Urothelium cell line (cell line): Measurements from ENCODE around the gene TEAD4.
A peak's percentile ranks its signal among the peaks of the same experiment; 100 is the strongest.
"Not testable (repeated sequence)": the region's sequence is repeated elsewhere in the genome, so short reads cannot be mapped to it uniquely, and the experiment has no call there.

ENCODE experiments used
- DNase-seq: peaks from one replicate; pipeline ENCODE4 v3.0.0; 2011; ENCODE audit warnings: low spot score, mixed read lengths
- FAIRE-seq: peaks from 2 replicates; lab custom pipeline; 2011; peaks lifted over from hg19 to GRCh38; lab: Jason Lieb, UNC

The TEAD4 gene

DNA sequence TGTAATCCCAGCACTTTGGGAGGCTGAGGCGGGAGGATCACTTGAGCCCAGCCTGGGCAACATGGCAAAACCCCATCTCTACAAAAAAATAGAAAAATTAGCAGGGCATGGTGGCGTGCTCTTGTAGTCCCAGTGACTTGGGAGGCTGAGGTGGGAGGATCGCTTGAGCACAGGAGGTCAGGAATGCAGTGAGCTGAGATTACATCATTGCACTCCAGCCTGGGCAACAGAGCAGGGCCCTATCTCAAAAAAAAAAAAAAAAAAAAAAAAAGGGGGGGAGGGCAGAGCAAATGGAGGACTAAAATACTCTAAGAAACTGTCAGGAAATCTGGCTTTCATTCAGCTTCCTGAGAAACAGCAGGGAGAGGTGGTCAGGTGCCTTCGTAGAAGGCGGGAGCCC, 86.3 kb downstream of the TEAD4 start:
- no peak for FAIRE-seq
- no peak for DNase-seq

DNA sequence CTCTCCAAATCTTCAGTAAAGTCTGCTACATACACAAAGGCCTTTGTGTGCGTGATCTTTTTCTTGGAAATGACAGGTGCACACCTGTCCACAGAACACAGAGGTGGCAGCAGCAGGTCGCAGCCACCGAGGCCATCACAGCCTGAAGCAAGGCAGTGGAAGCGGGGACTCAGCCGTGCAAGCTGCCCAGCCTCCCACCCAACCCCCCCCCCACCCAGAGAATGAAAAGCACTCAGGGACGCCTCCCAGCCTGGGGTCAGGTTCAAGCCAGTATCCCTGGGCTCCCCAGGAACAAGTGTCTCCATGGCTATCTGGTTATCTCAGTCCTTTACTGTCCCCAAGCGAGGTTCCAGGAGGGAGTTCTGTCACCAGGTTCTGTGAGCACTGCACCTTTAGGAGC, 86.8 kb downstream of the TEAD4 start:
- no peak for DNase-seq
- FAIRE-seq: no peak

- FAIRE-seq (peak; percentile 87), DNase-seq (no peak)
Measured at GRCh38 chr12:3046441-3047200, 87.4 kb downstream of the TEAD4 start.

- FAIRE-seq (peak; percentile 53), DNase-seq (no peak)
Measured at GRCh38 chr12:3047961-3048360, 88.8 kb downstream of the TEAD4 start.

DNA sequence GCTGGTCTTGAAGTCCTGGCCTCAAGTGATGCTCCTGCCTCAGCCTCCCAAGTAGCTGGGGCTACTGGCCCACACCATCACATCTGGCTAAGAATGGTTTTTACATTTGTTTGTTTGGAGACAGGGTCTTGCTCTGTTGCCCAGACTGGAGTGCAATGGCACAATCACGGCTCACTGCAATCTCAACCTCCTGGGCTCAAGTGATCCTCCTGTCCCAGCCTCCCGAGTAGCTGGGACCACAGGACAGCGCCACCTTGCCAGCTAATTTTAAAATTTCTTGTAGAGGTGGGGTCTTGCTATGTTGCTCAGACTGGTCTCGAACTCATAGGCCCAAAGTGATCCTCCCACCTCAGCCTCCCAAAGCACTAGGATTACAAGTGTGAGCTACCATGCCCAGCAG, 89.3 kb downstream of the TEAD4 start:
- FAIRE-seq: peak; percentile 91
- DNase-seq: no peak

DNA sequence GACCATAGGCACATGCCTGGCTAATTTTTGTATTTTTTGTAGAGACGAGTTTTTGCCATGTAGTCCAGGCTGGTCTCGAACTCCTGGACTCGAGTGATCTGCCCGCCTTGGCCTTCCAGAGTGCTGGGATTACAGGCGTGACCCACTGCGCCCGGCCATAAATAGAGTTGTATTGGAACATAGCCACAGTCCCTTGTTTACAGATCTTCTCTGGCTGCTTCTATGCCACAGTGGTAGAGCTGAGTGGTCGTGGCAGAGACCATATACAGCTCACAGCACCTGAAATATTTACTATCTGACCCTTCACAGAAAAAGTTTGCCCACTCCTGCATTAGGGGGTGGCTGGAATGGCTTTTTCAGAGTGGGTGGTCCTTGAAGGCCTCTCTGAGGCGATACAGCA, 90.0 kb downstream of the TEAD4 start:
- no peak for DNase-seq
- FAIRE-seq: no peak

DNA sequence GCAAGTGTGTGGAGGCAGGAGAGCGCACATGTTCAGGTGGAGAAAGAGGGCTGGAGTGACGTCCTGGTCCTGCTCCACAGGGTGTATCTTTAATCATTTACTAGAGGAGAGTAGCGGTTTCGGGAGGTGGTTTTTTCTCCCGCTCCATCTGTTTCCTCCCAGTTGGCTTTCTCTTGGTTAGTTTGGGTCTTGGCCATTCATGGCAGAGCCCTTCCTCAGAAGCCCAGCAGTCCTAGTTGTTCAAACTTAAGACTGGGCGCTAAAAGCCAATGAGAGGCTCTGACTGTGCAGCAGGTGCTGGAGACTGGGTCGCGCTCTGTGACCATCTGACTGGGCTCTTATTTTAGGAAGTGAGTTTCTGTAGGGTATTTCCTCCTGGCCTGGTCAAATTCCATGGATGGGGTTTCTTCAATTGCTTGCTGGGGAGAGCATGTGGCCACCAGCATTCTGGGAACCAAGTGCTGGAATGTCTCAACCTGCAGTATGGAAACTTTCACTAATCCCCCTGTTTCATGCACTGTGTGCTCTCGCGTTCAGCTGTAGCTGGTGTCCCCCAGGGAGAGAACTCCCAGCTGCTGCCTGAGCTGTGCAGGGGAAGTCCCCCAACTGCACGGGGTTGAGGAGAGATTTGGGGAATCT, 90.5 kb downstream of the TEAD4 start:
- DNase-seq (no peak), FAIRE-seq (no peak)

DNA sequence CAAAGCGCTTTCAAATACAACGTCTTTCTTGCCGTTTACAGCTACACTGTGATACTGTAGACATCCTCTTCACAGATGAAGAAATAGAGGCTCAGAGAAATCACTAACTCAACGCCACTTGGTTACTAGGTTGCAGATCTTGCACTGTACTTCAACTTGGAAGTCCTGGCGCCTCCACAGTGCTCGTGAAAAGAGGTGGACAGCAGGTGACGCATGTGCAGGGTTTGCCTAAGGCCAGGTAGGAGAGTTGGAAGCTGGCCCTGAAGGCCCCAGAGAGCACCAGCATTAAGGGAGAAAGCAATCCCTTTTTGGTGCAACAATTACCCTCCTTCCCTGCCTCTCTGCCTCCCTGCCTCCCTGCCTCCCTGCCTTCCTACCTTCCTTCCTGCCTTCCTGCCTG, 95.2 kb downstream of the TEAD4 start:
- FAIRE-seq: no peak
- DNase-seq: no peak

DNA sequence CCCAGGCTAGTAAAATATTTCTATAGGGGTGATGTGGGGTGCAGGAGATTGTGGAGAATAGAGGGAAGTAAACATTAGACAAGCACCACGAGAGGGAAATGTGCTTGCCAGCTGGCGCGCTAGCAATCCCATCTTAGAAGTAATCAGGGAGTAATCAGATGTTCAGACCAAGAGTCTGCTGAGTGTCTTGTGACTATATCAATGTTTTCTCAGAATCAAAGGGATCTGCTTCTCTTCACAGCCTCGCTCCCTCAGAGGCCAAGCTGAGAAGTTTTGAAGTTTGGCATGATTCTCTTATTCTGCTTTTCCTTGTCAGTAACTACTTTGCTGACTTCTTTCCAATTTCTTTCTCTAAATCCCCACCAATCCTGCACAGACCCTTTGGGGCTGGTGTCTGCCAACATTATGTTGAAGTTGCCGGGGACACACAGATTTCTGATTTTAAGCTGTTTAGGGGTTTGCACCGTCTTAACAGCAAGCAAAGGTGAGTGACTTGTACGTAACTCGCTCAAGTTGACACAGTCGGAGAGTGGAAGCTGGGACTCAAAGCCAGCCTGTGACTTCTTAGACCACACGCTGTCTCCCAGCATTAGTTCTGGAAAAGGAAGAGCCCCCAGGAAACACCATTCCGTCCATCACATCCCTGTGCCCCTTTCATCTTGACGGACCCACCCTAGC, 96.0 kb downstream of the TEAD4 start:
- FAIRE-seq: no peak
- DNase-seq: no peak

DNA sequence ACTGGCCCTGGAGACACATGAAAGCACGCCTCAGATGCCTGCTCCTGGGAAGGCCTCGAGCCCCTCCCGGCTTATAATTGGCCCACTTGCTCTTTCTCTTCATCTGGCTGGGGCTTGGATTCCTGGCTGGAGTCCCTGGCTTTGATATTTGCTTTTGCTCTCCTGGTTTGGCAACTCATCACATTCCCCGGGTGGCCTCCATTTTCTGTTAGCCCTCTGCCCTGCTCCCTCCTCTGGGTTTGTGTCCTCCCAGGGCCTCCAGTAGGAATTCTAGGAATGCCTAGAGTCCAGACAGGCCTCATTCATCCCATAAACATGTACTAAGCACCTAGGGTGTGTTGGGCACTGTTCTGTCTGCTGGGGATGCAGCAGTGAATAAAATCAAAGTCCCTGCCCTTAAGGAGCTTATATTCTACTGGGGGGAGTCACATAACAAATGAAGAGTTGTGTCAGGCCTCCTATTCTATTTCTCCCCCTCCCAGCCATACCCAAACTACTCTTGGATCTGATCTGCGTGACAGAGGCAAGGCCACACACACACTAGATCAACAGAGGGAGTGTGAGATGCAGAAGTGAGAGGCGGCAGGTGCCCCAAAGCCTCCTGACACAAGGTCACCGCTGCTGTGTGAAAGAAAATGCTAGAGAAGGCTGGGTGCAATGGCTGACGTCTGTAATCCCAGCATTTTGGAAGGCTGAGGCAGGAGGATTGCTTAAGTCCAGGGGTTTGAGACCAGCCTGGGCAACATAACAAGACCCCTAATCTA, 96.7 kb downstream of the TEAD4 start:
- DNase-seq (no peak), FAIRE-seq (no peak)

- DNase-seq (no peak), FAIRE-seq (peak; percentile 89)
Measured at GRCh38 chr12:3061059-3061458, 101.9 kb downstream of the TEAD4 start.

- no peak for FAIRE-seq
- DNase-seq: no peak
Measured at GRCh38 chr12:3061501-3062215, 102.5 kb downstream of the TEAD4 start.

DNA sequence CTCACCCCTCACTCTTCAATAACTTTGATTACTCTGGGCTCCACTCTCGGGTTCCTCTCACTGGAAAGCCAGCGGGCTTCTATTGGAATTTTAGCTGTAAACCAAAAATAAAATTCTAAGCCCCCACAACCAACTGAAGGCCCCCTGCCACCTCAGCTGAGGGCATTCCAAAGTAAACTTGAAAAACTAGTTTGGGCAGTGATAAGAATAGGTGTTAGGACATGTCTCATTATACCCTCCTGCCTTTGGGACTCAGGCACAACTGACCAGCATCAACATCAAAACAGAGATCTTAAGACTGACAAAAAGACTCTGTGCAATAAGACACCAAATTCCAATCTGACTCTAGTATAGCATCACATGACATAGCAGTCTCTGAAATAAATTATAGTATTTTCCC, 106.1 kb downstream of the TEAD4 start:
- DNase-seq (no peak), FAIRE-seq (no peak)

DNA sequence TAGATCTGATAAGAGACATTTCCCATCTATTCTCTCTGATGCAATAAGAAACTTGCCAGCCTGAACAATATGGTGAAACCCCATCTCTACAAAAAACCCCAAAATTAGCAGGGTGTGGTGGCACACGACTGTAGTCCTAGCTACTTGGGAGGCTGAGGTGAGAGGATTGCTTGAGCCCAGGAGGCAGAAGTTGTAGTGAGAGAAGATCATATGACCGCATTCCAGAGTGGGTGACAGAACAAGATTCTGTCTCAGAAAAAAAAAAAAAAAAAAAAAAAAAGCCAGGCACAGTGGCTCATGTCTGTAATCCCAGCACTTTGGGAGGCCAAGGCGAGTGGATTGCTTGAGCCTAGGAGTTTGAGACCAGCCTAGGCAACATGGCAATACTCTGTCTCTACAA, 106.6 kb downstream of the TEAD4 start:
- not testable (repeated sequence) for FAIRE-seq, DNase-seq

DNA sequence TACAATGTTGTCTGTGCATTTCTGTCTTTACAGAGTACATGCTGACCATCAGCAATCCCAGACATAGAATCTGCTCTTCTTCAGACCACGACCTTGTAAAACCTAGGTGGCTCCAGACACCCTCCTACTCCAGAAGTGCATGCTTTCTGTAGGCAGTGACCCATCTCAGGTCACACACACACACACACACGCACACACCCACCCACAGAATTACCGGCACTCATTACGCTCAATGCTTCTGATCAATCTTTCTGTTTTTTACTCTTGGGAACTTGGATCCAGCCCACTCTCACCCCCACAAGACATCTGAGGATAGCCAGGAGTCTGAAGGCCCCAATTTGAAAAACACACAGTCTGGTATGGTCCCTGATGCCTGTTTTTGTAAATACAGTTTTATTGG, 110.5 kb downstream of the TEAD4 start:
- FAIRE-seq (no peak), DNase-seq (no peak)

DNA sequence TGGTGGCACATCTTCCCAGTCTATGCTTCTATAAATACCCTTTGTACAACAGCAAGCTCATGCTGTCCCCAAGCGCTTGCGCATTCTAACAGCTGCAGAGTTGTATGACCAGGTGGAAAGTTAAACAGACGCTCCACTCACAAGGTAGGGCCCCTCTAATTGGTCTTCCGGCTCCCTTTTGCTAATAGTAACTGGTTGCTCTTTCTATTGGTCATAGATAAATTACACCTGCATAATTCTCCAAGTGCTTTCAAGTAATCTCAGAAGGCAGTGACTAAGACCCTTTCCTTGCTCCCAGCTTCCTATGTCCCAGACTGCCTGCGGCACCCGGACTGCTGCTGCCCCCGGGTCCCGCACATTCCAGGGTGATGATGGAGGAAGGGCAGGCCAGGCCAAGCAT, 111.9 kb downstream of the TEAD4 start:
- FAIRE-seq (no peak), DNase-seq (no peak)

DNA sequence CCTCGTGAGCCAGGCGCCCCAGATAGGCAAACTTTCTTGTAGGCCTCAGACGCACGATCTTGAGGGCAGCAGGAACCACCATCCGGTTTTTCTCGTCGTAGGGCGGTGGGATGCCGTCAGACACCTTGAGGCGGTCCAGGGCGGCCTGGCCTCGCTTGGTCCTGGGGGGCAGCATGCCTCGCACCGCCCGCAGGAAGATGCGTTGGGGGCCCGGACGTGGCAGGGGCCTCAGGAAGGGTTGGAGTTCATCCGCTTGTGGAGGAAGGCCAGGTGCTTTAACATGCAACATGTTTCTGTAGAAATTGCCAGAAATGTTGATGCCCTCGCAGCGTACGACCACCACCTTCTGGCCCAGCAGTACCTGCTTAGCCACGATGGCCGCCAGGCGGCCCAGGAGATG, 112.5 kb downstream of the TEAD4 start:
- FAIRE-seq (no peak), DNase-seq (no peak)

- DNase-seq (peak; percentile 94), FAIRE-seq (peak; percentile 97)
Measured at GRCh38 chr12:3073438-3074250, 114.4 kb downstream of the TEAD4 start.

DNA sequence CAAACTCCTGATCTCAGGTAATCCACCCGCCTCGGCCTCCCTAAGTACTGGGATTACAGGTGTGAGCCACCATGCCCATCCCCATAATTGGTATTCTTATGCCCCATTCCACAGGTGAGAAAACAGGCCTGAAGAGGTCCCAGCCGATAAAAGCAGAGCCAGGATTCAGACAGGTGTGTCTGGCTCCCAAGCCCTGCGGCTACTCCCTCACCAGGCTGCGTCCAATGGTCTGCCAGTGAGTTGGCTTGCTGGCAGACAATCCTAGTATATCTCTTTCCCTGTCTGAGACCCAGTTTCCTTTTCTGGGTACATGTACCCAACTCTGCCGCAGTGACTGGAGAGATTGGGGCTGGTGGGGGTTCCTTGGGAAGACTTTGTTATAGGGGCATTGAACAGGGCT, 116.1 kb downstream of the TEAD4 start:
- DNase-seq (no peak), FAIRE-seq (no peak)
